HG03064 (cell line): Measurements from ENCODE around the gene PRPF18.

ENCODE experiments used
- ATAC-seq: cut with Tn5 transposase; IDR thresholded peaks from one replicate; pipeline ENCODE4 v1.9.1; 2021; ENCODE audit warnings: low read depth; ENCODE audit not compliant: unreplicated experiment

The PRPF18 gene

DNA sequence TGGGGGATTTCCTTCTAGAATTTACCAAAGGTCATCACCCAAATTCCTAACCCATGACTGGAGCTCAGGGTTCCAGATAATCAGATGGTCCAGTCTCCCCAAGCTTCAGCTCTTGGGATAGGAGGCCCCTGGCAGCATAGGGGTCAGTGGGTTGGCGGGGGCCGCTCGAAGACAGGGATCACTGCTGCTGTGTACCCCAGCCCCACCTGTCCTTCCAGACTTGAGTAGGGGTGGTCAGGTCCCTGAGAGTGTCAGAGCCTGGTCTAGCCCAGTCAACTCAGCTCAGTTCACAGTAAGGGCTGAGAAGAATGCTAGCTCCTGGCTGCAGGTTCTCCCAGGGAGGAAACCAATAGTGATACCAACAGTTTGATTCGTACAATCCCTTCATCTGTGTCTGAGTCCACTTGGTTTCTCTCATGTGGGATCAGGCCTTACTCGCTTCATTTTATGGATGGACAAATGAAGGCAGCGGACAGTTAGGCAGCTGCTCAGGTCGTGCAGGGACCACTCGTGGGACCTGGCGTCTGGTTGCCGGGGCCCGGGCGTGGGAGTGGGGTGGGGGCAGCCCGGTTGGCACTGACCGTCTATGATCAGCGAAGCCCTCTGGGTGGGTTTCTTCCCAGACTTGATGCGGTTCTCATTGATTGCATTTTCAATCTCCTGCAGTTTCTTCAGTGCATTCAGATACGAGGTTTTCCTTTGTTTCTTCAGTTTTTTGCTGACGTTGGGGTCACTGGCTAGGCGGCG, 78.9 kb downstream of the PRPF18 start:
- no peak for ATAC-seq

DNA sequence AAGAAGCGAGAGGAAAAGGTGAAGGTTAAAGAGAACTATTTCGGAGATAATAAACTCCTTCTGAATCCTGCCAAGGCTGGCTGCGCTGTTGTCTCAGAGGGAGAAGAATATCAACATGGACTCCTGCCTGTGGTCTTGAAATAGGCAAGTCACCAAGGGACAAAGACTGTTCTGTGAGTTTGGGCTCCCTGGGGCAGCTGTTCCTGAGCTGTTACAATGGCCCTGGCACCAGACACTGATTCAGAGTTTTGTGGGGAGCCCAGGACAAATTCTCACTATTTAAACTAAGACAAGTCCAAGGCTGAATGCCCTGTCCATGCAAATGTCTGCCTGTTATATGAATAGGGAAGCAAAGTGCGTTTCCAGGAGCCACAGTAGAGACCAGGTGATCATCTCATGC, 81.4 kb downstream of the PRPF18 start:
- no peak for ATAC-seq

GRCh38 chr10:13669182-13669855, 82.6 kb downstream of the PRPF18 start:
- no peak for ATAC-seq

DNA sequence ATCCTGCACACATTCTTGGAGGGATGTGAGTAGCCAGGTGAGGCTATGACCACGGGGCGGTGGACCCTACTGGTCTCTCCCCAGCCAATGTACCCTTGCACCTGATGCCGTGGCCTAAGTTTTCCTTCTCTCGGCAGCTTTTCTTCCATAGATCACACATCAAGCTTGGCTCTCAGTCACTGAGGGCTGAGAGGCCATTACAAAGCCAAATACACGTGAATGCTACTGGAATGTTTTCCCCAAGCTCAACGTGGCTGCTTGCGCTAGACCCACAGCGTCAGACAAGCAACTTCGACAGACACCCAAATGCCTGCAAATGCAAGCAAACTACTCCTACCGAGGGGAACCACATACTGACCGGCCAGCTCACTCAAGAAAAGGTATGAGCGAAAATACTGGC, 83.1 kb downstream of the PRPF18 start:
- no peak for ATAC-seq

DNA sequence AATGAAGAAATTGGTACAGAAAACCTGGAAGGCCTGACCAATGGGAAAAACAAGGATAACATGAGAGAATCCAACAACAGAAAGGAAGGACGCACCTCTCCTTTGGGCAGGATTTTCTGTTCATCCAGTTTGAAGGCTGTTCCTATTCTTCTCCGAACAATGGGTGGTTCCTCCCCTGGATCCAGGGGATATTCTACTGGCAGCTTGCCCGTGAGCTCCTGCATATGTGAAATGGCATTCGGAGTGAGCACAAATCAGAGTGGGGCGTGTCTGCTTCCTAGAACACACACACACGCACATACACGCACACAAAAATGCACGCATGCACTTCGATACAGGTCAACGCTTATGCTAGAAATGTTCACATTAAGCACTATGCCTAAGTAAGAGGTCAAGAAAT, 83.5 kb downstream of the PRPF18 start:
- no peak for ATAC-seq

GRCh38 chr10:13671904-13672303, 85.1 kb downstream of the PRPF18 start:
- ATAC-seq: no peak

GRCh38 chr10:13672548-13672947, 85.8 kb downstream of the PRPF18 start:
- no peak for ATAC-seq

DNA sequence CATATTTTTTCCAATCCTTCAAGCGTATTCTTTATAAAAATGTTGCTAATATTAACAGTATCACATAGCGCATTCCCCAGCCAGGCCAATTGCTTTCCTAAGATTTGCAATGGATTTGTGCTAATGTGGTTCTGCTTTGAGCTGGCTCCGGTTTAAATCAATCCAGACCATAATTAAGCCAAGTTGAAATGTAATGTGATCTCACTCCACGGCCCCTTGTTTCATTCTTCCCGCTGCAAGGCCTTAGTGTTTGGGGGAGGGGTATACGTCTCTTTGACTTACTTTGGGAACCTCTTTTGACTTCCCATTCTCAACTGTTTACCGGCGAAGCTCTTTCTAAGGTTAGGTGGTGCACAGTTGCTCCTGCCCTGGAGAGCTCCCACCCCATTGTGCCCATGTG, 86.4 kb downstream of the PRPF18 start:
- ATAC-seq: no peak

GRCh38 chr10:13674645-13675588, 88.2 kb downstream of the PRPF18 start:
- no peak for ATAC-seq

GRCh38 chr10:13678101-13678843, 91.5 kb downstream of the PRPF18 start:
- no peak for ATAC-seq
